ENCODE results near the gene LCOR. TPM values are rescaled to one million over a fixed set of nuclear protein-coding genes. Genes with fewer than 3 reads are reported as not detected.

LCOR gene
- total and polyA plus RNA-seq, 2 of the 13 experiments (the other 11 are each of a cell fraction or from before 2014, with no cell fraction given) = 12.4 to 23.7 TPM

DNA sequence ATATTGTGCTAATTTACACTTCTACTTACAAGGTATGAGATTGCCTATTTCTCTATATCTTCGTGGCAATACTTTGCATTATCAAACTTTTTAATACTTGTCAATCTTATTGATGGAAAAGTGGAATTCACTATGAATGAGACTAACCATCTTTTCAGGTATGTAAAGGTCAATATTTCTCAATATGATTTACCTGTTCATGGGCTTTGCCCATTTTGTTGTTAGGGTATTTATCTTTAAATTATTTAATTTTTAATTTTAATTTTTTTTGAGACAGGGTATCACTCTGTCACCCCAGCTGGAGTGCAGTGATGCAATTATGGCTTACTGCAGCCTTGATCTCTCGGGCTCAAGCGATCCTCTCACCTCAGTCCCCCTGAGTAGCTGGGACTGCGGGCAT is 47.8 kb upstream of the LCOR start:
- intact Hi-C loops (cut with micrococcal nuclease; ENCODE audit: unreplicated experiment) = no loop called here
- H3K27me3 ChIP-seq (ENCODE audit: control insufficient read depth in 1 of 2, insufficient read depth in 2 of 2, low read length in 2 of 2) = no peaks in the 10 kb centered on the region; a peak in 1 of 5 replicates
- H2AFZ ChIP-seq (ENCODE audit: low read length) = no peak overlapping the region
- ChIA-PET CTCF (ENCODE audit: low intra/inter-chr PET ratio, low total read pairs) (no interaction called here), POLR2A (no interaction called here)
- BruUV-seq (replicated peaks) = no TSS peak
- peaks cover 5% of the 10 kb centered on the region; the same call in 1 of the 2 replicates for H3K4me1 ChIP-seq (ENCODE audit: insufficient read depth, low read length)
- in situ Hi-C loops (cut with HindIII; ENCODE audit: extremely low pct_ligation_motif_present, low pct_unique_long_range_greater_than_20kb) = no loop called here
- ATAC-seq (no peak), FAIRE-seq (no peak), DNase-seq (ENCODE audit: low spot score) (no peak)
- no peak for TF ChIP-seq RBM39 (IDR thresholded peaks at IDR 0.05; ENCODE audit: low read depth, low read length, poor library complexity, severe bottlenecking)
- TF ChIP-seq, protein P1, sequence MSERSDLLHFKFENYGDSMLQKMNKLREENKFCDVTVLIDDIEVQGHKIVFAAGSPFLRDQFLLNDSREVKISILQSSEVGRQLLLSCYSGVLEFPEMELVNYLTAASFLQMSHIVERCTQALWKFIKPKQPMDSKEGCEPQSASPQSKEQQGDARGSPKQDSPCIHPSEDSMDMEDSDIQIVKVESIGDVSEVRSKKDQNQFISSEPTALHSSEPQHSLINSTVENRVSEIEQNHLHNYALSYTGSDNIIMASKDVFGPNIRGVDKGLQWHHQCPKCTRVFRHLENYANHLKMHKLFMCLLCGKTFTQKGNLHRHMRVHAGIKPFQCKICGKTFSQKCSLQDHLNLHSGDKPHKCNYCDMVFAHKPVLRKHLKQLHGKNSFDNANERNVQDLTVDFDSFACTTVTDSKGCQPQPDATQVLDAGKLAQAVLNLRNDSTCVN (CRISPR knock-in tag; IDR thresholded peaks at IDR 0.05; ENCODE audit: borderline replicate concordance) = no peak
- TF ChIP-seq, protein P2, sequence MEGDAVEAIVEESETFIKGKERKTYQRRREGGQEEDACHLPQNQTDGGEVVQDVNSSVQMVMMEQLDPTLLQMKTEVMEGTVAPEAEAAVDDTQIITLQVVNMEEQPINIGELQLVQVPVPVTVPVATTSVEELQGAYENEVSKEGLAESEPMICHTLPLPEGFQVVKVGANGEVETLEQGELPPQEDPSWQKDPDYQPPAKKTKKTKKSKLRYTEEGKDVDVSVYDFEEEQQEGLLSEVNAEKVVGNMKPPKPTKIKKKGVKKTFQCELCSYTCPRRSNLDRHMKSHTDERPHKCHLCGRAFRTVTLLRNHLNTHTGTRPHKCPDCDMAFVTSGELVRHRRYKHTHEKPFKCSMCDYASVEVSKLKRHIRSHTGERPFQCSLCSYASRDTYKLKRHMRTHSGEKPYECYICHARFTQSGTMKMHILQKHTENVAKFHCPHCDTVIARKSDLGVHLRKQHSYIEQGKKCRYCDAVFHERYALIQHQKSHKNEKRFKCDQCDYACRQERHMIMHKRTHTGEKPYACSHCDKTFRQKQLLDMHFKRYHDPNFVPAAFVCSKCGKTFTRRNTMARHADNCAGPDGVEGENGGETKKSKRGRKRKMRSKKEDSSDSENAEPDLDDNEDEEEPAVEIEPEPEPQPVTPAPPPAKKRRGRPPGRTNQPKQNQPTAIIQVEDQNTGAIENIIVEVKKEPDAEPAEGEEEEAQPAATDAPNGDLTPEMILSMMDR (CRISPR knock-in tag; IDR thresholded peaks at IDR 0.05) = no peak
- TF ChIP-seq NR3C1 (CRISPR knock-in tag; IDR thresholded peaks at IDR 0.05) = no peak
- TF ChIP-seq TOPORS (CRISPR knock-in tag; IDR thresholded peaks at IDR 0.05) = no peak
- no peak for TF ChIP-seq MATR3 (CRISPR knock-in tag; IDR thresholded peaks at IDR 0.05)
- no peak for TF ChIP-seq ZNF781 (CRISPR knock-in tag; IDR thresholded peaks at IDR 0.05; ENCODE audit: borderline replicate concordance, not compliant biosample characterization)
- TF ChIP-seq ZNF605 (CRISPR knock-in tag; IDR thresholded peaks at IDR 0.05) = no peak
- TF ChIP-seq GZF1 (CRISPR knock-in tag; IDR thresholded peaks at IDR 0.05) = no peak
- TF ChIP-seq ZNF510 (CRISPR knock-in tag; IDR thresholded peaks at IDR 0.05; ENCODE audit: low read depth) = no peak
- TF ChIP-seq, protein P3, sequence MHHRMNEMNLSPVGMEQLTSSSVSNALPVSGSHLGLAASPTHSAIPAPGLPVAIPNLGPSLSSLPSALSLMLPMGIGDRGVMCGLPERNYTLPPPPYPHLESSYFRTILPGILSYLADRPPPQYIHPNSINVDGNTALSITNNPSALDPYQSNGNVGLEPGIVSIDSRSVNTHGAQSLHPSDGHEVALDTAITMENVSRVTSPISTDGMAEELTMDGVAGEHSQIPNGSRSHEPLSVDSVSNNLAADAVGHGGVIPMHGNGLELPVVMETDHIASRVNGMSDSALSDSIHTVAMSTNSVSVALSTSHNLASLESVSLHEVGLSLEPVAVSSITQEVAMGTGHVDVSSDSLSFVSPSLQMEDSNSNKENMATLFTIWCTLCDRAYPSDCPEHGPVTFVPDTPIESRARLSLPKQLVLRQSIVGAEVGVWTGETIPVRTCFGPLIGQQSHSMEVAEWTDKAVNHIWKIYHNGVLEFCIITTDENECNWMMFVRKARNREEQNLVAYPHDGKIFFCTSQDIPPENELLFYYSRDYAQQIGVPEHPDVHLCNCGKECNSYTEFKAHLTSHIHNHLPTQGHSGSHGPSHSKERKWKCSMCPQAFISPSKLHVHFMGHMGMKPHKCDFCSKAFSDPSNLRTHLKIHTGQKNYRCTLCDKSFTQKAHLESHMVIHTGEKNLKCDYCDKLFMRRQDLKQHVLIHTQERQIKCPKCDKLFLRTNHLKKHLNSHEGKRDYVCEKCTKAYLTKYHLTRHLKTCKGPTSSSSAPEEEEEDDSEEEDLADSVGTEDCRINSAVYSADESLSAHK (CRISPR knock-in tag; IDR thresholded peaks at IDR 0.05; ENCODE audit: borderline replicate concordance) = no peak
- TF ChIP-seq, protein P4, sequence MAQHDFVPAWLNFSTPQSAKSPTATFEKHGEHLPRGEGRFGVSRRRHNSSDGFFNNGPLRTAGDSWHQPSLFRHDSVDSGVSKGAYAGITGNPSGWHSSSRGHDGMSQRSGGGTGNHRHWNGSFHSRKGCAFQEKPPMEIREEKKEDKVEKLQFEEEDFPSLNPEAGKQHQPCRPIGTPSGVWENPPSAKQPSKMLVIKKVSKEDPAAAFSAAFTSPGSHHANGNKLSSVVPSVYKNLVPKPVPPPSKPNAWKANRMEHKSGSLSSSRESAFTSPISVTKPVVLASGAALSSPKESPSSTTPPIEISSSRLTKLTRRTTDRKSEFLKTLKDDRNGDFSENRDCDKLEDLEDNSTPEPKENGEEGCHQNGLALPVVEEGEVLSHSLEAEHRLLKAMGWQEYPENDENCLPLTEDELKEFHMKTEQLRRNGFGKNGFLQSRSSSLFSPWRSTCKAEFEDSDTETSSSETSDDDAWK (CRISPR knock-in tag; IDR thresholded peaks at IDR 0.05) = no peak
- TF ChIP-seq CCAR2 (optimal IDR thresholded peaks at IDR 0.05; ENCODE audit: low read depth, low read length) = no peak
- 69% methylated on average over 4 of the region's 4 CpGs for WGBS (ENCODE audit: low lambda C conversion rate)
- H3K79me2 ChIP-seq (ENCODE audit: insufficient read depth, low read length) = no peaks in the 10 kb centered on the region
- no peaks in the 10 kb centered on the region for H3K36me3 ChIP-seq (replicated peaks in 1 of 2; ENCODE audit: control insufficient read depth in 1 of 2, insufficient read depth in 2 of 2, low read length in 2 of 2)
- no peaks in the 10 kb centered on the region for H3K9me3 ChIP-seq (ENCODE audit: low read length)
- H3K27ac ChIP-seq (ENCODE audit: extremely low read length, insufficient read depth, low read length) = no peak overlapping the region
- no peak overlapping the region for H3K9ac ChIP-seq (ENCODE audit: insufficient read depth, low read depth, low read length)
- no peak overlapping the region for H3K4me3 ChIP-seq (replicated peaks in 1 of 3; ENCODE audit: insufficient read depth in 1 of 3, low read depth in 2 of 3, low read length in 3 of 3)
- no peak overlapping the region for H3K4me2 ChIP-seq (ENCODE audit: low read depth, low read length)
- H4K20me1 ChIP-seq (ENCODE audit: insufficient read depth, low read length) = no peaks in the 10 kb centered on the region
